ENCODE data around the gene RAB8A. TPM values are rescaled to one million over a fixed set of nuclear protein-coding genes. Genes with fewer than 3 reads are reported as not detected.

Gene RAB8A
- total and polyA plus RNA-seq, 4 donors = 32.2 to 71.4 (median 60.3) TPM

DNA sequence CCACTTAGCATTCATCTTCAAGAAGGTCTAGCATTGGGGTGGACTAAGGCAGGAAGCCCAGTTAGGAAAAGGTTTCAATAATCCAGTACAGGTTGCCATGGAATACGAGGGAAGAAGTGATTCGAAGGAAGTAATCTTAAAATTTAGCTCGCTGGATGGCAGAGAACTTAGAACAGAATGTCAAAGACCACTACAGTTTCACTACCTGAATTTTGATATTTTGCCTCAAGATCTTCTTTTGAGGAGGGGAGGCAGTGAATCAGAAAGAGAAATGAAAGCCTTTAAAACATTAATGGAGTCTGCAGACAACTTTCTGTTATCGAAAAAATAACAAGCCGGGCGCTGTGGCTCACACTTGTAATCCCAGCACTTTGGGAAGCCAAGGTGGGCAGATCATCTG lies 7.0 kb upstream of the RAB8A start:
- H3K27ac ChIP-seq (ENCODE audit: low read depth in 1 of 2, low read length in 1 of 2) = no peak overlapping the region
- H3K9ac ChIP-seq (ENCODE audit: insufficient read depth in 1 of 2, low read length in 2 of 2) = no peak overlapping the region
- H3K9me3 ChIP-seq (ENCODE audit: control insufficient read depth in 4 of 4, insufficient read depth in 3 of 4, low read length in 3 of 4) = no peaks in the 10 kb centered on the region
- no peak for TF ChIP-seq CTCF (IDR thresholded peaks at IDR 0.05; ENCODE audit: control extremely low read depth, extremely low read depth)
- peaks cover 5 to 24% (median 21%) of the 10 kb centered on the region in 4 donors for H3K36me3 ChIP-seq (ENCODE audit: control insufficient read depth in 4 of 4, insufficient read depth in 4 of 4, low read length in 4 of 4)
- 79 to 81% methylated on average over 6 of the region's 6 CpGs for WGBS, 2 donors
- H3K4me1 ChIP-seq (ENCODE audit: control insufficient read depth in 5 of 5, insufficient read depth in 5 of 5, low read length in 5 of 5) = no peaks in the 10 kb centered on the region
- ATAC-seq (ENCODE audit: insufficient read depth, low FRiP score) = no peak
- no peak for DNase-seq
- H3K4me3 ChIP-seq = no peak overlapping the region
- no peaks in the 10 kb centered on the region for H3K27me3 ChIP-seq (ENCODE audit: control insufficient read depth in 3 of 3, insufficient read depth in 3 of 3, low read length in 2 of 3)

GRCh38 chr19:16106121-16106520 lies 5.6 kb upstream of the RAB8A start:
- TF ChIP-seq CTCF (IDR thresholded peaks at IDR 0.05; ENCODE audit: control extremely low read depth, extremely low read depth) = no peak
- H3K9ac ChIP-seq (ENCODE audit: insufficient read depth in 1 of 2, low read length in 2 of 2) = no peak overlapping the region
- H3K36me3 ChIP-seq (ENCODE audit: control insufficient read depth in 4 of 4, insufficient read depth in 4 of 4, low read length in 4 of 4) = peaks cover 4 to 19% (median 14%) of the 10 kb centered on the region in 4 donors
- H3K27ac ChIP-seq (ENCODE audit: low read depth in 1 of 2, low read length in 1 of 2) = peak overlapping the region in 1 of 2 donors; percentile 67
- H3K27me3 ChIP-seq (ENCODE audit: control insufficient read depth in 3 of 3, insufficient read depth in 3 of 3, low read length in 2 of 3) = no peaks in the 10 kb centered on the region
- H3K9me3 ChIP-seq (ENCODE audit: control insufficient read depth in 4 of 4, insufficient read depth in 3 of 4, low read length in 3 of 4) = no peaks in the 10 kb centered on the region
- H3K4me1 ChIP-seq (ENCODE audit: control insufficient read depth in 5 of 5, insufficient read depth in 5 of 5, low read length in 5 of 5) = no peaks in the 10 kb centered on the region
- H3K4me3 ChIP-seq = no peak overlapping the region
- WGBS, 2 donors = 20 to 26% methylated on average over 3 of the region's 3 CpGs
- no peak for ATAC-seq (ENCODE audit: insufficient read depth, low FRiP score)
- DNase-seq = no peak

DNA sequence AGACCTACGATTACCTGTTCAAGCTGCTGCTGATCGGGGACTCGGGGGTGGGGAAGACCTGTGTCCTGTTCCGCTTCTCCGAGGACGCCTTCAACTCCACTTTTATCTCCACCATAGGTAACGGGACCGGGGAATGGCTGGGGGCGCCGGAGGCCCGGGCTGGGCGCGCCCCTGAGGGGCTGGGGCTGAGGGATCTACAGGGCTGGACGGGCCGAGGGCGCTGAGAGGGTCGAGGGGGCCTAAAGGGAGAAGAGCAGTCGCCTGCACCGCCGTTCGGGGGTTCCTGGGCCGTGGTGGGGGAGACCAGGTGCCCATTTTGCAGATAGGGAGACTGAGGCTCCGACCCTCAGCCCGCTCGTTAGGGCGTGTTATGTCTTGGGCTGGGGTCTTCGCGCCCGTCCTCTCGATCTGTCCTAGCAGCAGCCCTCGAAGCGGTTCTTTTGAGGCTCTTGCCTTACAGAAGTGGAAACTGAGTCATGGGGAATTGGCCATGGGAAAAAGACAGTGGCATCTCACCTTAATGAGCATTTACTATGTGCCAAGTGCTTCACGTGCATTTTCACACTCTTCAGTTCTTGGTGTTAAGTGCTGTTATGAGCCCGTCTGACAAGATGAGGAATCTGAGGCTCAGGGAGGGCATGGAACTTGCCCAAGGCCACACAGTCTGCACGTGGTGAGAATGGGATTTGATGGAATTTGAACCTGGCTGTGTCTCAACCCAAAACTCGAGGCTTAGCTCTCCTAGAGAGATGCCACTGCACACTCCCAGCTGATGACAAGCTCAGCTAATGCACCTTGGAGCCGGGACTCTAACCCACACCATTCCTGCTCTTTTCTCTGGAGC lies 442 bp downstream of the RAB8A start:
- ATAC-seq (ENCODE audit: insufficient read depth, low FRiP score) = no peak
- 3% methylated on average over 37 of the region's 37 CpGs for WGBS, 2 donors
- H3K9me3 ChIP-seq (ENCODE audit: control insufficient read depth in 4 of 4, insufficient read depth in 3 of 4, low read length in 3 of 4) = no peaks in the 10 kb centered on the region
- no peak for TF ChIP-seq CTCF (IDR thresholded peaks at IDR 0.05; ENCODE audit: control extremely low read depth, extremely low read depth)
- peak overlapping the region; percentile 90 to 97 for H3K9ac ChIP-seq (ENCODE audit: insufficient read depth in 1 of 2, low read length in 2 of 2)
- DNase-seq = no peak
- peaks cover 0 to 14% (median 6%) of the 10 kb centered on the region in 5 donors for H3K4me1 ChIP-seq (ENCODE audit: control insufficient read depth in 5 of 5, insufficient read depth in 5 of 5, low read length in 5 of 5)
- peaks cover 0 to 12% (median 2%) of the 10 kb centered on the region in 4 donors for H3K36me3 ChIP-seq (ENCODE audit: control insufficient read depth in 4 of 4, insufficient read depth in 4 of 4, low read length in 4 of 4)
- peak overlapping the region; percentile 88 to 94 for H3K27ac ChIP-seq (ENCODE audit: low read depth in 1 of 2, low read length in 1 of 2)
- no peaks in the 10 kb centered on the region for H3K27me3 ChIP-seq (ENCODE audit: control insufficient read depth in 3 of 3, insufficient read depth in 3 of 3, low read length in 2 of 3)
- peak overlapping the region; percentile 78 for H3K4me3 ChIP-seq
